IMR-90 (cell line): ENCODE data around the gene ABHD16A.

ENCODE experiments used
- BHLHE40 ChIP-seq: fragments of 150-350 bp; IDR thresholded peaks from 2 replicates; pipeline ENCODE4 v1.6.1; 2016; ENCODE audit warnings: mild to moderate bottlenecking, low read depth, low read length
- CEBPB ChIP-seq: IDR thresholded peaks from 2 replicates; pipeline ENCODE4 v1.6.1; 2012; ENCODE audit warnings: low read depth, low read length, improper control_type of control experiment
- CHD1 ChIP-seq: IDR thresholded peaks from 2 replicates; pipeline ENCODE4 v1.6.1; 2012; ENCODE audit warnings: low read depth, low read length, improper control_type of control experiment
- MAFK ChIP-seq: IDR thresholded peaks from 2 replicates; pipeline ENCODE4 v1.6.1; 2012; ENCODE audit warnings: low read depth, low read length, improper control_type of control experiment
- MAZ ChIP-seq: IDR thresholded peaks from 2 replicates; pipeline ENCODE4 v1.6.1; 2012; ENCODE audit warnings: low read depth, mild to moderate bottlenecking, low read length, improper control_type of control experiment, moderate library complexity, borderline replicate concordance
- MXI1 ChIP-seq: IDR thresholded peaks from 2 replicates; pipeline ENCODE4 v1.6.1; 2012; ENCODE audit warnings: low read depth, mild to moderate bottlenecking, low read length, moderate library complexity, borderline replicate concordance
- POLR2A ChIP-seq: IDR thresholded peaks from 2 replicates; pipeline ENCODE4 v1.6.1; 2012; ENCODE audit warnings: mild to moderate bottlenecking, low read depth, low read length
- RAD21 ChIP-seq: IDR thresholded peaks from 2 replicates; pipeline ENCODE4 v1.6.1; 2012; ENCODE audit warnings: low read length, improper control_type of control experiment
- RCOR1 ChIP-seq: IDR thresholded peaks from 2 replicates; pipeline ENCODE4 v1.6.1; 2012; ENCODE audit warnings: mild to moderate bottlenecking, low read length, improper control_type of control experiment; ENCODE audit not compliant: insufficient replicate concordance
- SMC3 ChIP-seq: fragments of 150-350 bp; IDR thresholded peaks from 2 replicates; pipeline ENCODE4 v1.6.1; 2016; ENCODE audit warnings: low read depth, mild to moderate bottlenecking, antibody characterized with exemption, low read length, moderate library complexity
- TF ChIP-seq, protein P1 (sequence below): conservative IDR thresholded peaks from 2 replicates; pipeline ENCODE4 v1.5.1; 2012; ENCODE audit warnings: mild to moderate bottlenecking, low read depth, low read length, improper control_type of control experiment
- TF ChIP-seq, protein P2 (sequence below): fragments of 150-350 bp; IDR thresholded peaks from 2 replicates; pipeline ENCODE4 v1.6.1; 2016; ENCODE audit warnings: low read depth, mild to moderate bottlenecking, low read length, moderate library complexity, borderline replicate concordance

DNA sequence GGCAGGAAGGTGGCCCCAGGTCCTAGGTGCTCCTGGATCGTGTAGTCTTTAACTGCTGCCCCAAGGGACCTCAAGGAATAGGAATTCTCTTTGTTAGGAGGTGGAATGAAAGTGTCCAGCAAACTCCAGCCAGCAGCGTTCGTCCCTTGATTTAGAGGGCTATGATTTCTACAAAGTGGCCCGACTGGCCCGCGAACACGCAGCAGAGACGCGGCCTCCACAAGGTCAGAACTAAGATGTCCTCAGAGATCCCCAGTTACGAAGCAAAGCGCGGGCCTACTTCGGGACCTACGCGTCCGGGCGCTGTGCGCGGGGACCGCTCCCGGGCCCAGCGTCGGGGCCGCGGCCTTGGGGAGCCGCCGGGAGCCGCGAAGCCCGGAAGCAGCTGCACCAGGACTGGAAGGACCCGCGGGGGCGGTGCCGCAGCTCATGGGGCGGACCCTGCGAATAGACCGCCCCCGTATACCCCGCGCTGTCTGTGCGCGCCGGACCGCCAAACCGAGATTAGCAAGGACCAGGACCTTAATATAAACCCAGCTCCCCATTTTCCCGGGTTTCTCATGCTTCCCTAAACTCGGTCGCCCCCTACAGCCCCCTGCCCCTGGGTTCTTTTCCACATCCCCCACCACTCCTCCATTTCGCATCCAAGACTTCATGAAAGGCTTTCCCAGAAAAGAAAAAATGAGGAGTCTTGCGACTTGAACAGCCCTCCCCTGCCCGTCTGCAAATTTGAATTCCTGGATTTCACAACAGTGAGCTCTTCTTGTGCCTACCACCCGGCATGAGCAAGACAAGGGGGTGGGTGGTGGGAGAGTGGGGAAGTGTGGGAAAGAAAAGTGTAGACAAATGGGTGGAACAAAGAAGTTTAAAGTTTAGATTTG, 42.5 kb downstream of the ABHD16A start, which contains the start of gene C6orf47:
- TF ChIP-seq, protein P1, sequence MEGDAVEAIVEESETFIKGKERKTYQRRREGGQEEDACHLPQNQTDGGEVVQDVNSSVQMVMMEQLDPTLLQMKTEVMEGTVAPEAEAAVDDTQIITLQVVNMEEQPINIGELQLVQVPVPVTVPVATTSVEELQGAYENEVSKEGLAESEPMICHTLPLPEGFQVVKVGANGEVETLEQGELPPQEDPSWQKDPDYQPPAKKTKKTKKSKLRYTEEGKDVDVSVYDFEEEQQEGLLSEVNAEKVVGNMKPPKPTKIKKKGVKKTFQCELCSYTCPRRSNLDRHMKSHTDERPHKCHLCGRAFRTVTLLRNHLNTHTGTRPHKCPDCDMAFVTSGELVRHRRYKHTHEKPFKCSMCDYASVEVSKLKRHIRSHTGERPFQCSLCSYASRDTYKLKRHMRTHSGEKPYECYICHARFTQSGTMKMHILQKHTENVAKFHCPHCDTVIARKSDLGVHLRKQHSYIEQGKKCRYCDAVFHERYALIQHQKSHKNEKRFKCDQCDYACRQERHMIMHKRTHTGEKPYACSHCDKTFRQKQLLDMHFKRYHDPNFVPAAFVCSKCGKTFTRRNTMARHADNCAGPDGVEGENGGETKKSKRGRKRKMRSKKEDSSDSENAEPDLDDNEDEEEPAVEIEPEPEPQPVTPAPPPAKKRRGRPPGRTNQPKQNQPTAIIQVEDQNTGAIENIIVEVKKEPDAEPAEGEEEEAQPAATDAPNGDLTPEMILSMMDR = no peak
- TF ChIP-seq BHLHE40 (no peak), MAFK (no peak), POLR2A (peak; percentile 76), RCOR1 (no peak), CHD1 (no peak), CEBPB (peak; percentile 86), SMC3 (no peak), RAD21 (no peak), MXI1 (peak; percentile 24; the same call in 1 of the 2 replicates), MAZ (no peak)
- TF ChIP-seq, protein P2, sequence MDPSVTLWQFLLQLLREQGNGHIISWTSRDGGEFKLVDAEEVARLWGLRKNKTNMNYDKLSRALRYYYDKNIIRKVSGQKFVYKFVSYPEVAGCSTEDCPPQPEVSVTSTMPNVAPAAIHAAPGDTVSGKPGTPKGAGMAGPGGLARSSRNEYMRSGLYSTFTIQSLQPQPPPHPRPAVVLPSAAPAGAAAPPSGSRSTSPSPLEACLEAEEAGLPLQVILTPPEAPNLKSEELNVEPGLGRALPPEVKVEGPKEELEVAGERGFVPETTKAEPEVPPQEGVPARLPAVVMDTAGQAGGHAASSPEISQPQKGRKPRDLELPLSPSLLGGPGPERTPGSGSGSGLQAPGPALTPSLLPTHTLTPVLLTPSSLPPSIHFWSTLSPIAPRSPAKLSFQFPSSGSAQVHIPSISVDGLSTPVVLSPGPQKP = no peak
